SU-DHL-6 (cell line): ENCODE measurements around the gene UNC5B.

Experiments
- H2AFZ ChIP-seq: fragments of 200-600 bp; sonication (generic); 2 replicates; pipeline ENCODE4 v1.6.1; 2014; ENCODE audit warnings: low read depth, mild to moderate bottlenecking, moderate library complexity, mixed read lengths, antibody characterized with exemption, low read length; ENCODE audit not compliant: severe bottlenecking
- H3F3A ChIP-seq: fragments of 200-600 bp; shearing (Covaris generic); 2 replicates; pipeline ENCODE4 v1.6.0; 2016; ENCODE audit warnings: antibody characterized with exemption, mild to moderate bottlenecking; ENCODE audit not compliant: insufficient read depth
- H3K27ac ChIP-seq: fragments of 200-600 bp; sonication (generic); 2 replicates; pipeline ENCODE4 v1.5.1; 2016; ENCODE audit warnings: low read depth, mild to moderate bottlenecking, low read length, moderate library complexity, mixed read lengths
- H3K27me3 ChIP-seq: fragments of 200-600 bp; sonication (generic), shearing (Covaris generic); 2 replicates; pipeline ENCODE4 v1.6.0; 2014; ENCODE audit warnings: mild to moderate bottlenecking, low read length
- H3K36me3 ChIP-seq: fragments of 200-600 bp; sonication (generic); 2 replicates; pipeline ENCODE4 v1.6.1; 2014; ENCODE audit warnings: mild to moderate bottlenecking, low read length, mixed read lengths
- H3K4me2 ChIP-seq: fragments of 300-600, 200-600 bp; shearing (Covaris generic), sonication (generic); 2 replicates; pipeline ENCODE4 v1.6.0; 2014; ENCODE audit warnings: low read length, low read depth, mild to moderate bottlenecking; ENCODE audit not compliant: poor library complexity, severe bottlenecking
- H3K4me3 ChIP-seq: fragments of 200-600 bp; sonication (generic); 2 replicates; pipeline ENCODE4 v1.5.1; 2014; ENCODE audit warnings: antibody characterized with exemption, low read length, mild to moderate bottlenecking, mixed read lengths; ENCODE audit not compliant: insufficient read depth, poor library complexity, severe bottlenecking
- H3K79me2 ChIP-seq: fragments of 200-600 bp; sonication (generic); 2 replicates; pipeline ENCODE4 v1.6.1; 2014; ENCODE audit warnings: mild to moderate bottlenecking, low read length, moderate library complexity; ENCODE audit not compliant: insufficient read depth
- H3K9ac ChIP-seq: fragments of 200-600 bp; sonication (generic); 2 replicates; pipeline ENCODE4 v1.7.0; 2014; ENCODE audit warnings: mild to moderate bottlenecking, low read length
- H3K9me2 ChIP-seq: fragments of 200-600 bp; sonication (generic); replicated peaks from 2 replicates; pipeline ENCODE4 v1.6.1; 2014; ENCODE audit warnings: low read length; ENCODE audit not compliant: insufficient read depth
- H3K9me3 ChIP-seq: fragments of 200-600 bp; sonication (generic); 2 replicates; pipeline ENCODE4 v1.6.1; 2014; ENCODE audit warnings: low read length, mixed read lengths; ENCODE audit not compliant: insufficient read depth
- H4K20me1 ChIP-seq: fragments of 200-600 bp; sonication (generic); 2 replicates; pipeline ENCODE4 v1.6.1; 2014; ENCODE audit warnings: low read depth, mild to moderate bottlenecking, antibody characterized with exemption, low read length, moderate library complexity, mixed read lengths
- EZH2phosphoT487 ChIP-seq: fragments of 200-600 bp; sonication (generic), shearing (Covaris generic); conservative IDR thresholded peaks from 2 replicates; pipeline ENCODE4 v1.6.1; 2018; ENCODE audit warnings: mild to moderate bottlenecking, antibody characterized with exemption, low read length, moderate library complexity, mixed read lengths
- TF ChIP-seq, protein P1 (sequence below): fragments of 200-600 bp; sonication (generic); IDR thresholded peaks from one replicate; pipeline ENCODE4 v1.5.1; 2017; ENCODE audit warnings: antibody characterized with exemption, mild to moderate bottlenecking, low read length, moderate library complexity; ENCODE audit not compliant: insufficient read depth, poor library complexity, severe bottlenecking

UNC5B gene

GRCh38 chr10:71319800-71320392, 107.5 kb downstream of the UNC5B start:
- Histone ChIP-seq H3K27me3 (no peaks in the 10 kb centered on the region), H3K27ac (no peak overlapping the region), H3K79me2 (no peaks in the 10 kb centered on the region), H3K9ac (peak overlapping the region; percentile 78), H3K36me3 (no peaks in the 10 kb centered on the region), H3F3A (no peaks in the 10 kb centered on the region), H2AFZ (peak overlapping the region; percentile 93), H3K4me3 (peak overlapping the region; percentile 69), H3K4me2 (peak overlapping the region; percentile 80), H3K9me3 (no peaks in the 10 kb centered on the region), H3K9me2 (no peaks in the 10 kb centered on the region), H4K20me1 (no peaks in the 10 kb centered on the region)
- TF ChIP-seq, protein P1, sequence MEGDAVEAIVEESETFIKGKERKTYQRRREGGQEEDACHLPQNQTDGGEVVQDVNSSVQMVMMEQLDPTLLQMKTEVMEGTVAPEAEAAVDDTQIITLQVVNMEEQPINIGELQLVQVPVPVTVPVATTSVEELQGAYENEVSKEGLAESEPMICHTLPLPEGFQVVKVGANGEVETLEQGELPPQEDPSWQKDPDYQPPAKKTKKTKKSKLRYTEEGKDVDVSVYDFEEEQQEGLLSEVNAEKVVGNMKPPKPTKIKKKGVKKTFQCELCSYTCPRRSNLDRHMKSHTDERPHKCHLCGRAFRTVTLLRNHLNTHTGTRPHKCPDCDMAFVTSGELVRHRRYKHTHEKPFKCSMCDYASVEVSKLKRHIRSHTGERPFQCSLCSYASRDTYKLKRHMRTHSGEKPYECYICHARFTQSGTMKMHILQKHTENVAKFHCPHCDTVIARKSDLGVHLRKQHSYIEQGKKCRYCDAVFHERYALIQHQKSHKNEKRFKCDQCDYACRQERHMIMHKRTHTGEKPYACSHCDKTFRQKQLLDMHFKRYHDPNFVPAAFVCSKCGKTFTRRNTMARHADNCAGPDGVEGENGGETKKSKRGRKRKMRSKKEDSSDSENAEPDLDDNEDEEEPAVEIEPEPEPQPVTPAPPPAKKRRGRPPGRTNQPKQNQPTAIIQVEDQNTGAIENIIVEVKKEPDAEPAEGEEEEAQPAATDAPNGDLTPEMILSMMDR, result no peak
- no peak for TF ChIP-seq EZH2phosphoT487

GRCh38 chr10:71320592-71320991, 108.2 kb downstream of the UNC5B start:
- Histone ChIP-seq H2AFZ (no peak overlapping the region), H3K79me2 (no peaks in the 10 kb centered on the region), H4K20me1 (no peaks in the 10 kb centered on the region), H3K9me3 (no peaks in the 10 kb centered on the region), H3K27me3 (no peaks in the 10 kb centered on the region), H3K9me2 (no peaks in the 10 kb centered on the region), H3K27ac (no peak overlapping the region), H3K36me3 (no peaks in the 10 kb centered on the region), H3K9ac (no peak overlapping the region), H3K4me3 (no peak overlapping the region), H3K4me2 (no peak overlapping the region), H3F3A (no peaks in the 10 kb centered on the region)
- TF ChIP-seq EZH2phosphoT487, result no peak
- TF ChIP-seq, protein P1, result no peak

DNA sequence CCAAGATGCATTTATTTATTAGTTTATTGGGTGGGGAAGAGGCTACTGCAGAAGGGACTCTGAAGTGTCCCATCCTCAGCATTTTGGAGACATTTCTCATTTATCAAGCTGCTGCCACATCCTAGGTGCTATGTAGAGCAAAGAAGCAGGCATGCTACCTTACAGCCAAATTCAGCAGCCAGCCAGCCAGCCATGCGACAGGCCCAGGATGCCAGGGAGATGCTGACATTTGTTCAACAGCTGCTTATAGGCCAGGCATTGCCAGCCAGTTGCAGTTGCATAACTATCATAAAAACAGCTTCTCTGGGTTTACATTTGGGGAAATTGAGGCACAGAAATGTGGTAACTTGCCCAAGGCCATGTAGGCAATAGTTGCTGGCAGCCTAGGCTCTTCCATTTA, 109.0 kb downstream of the UNC5B start:
- no peaks in the 10 kb centered on the region for H3K79me2 ChIP-seq
- H3K27me3 ChIP-seq, result no peaks in the 10 kb centered on the region
- H3K36me3 ChIP-seq, result no peaks in the 10 kb centered on the region
- H3K4me2 ChIP-seq, result no peak overlapping the region
- TF ChIP-seq, protein P1, result no peak
- no peak for TF ChIP-seq EZH2phosphoT487
- H4K20me1 ChIP-seq, result no peaks in the 10 kb centered on the region
- H3K9ac ChIP-seq, result no peak overlapping the region
- H3K9me3 ChIP-seq, result no peaks in the 10 kb centered on the region
- H3K4me3 ChIP-seq, result no peak overlapping the region
- H3F3A ChIP-seq, result no peaks in the 10 kb centered on the region
- no peak overlapping the region for H3K27ac ChIP-seq
- no peaks in the 10 kb centered on the region for H3K9me2 ChIP-seq
- H2AFZ ChIP-seq, result no peak overlapping the region
